GM21381 (cell line): ENCODE results near the gene NOVA2.

ENCODE experiments used
- ATAC-seq: cut with Tn5 transposase; IDR thresholded peaks from one replicate; pipeline ENCODE4 v1.9.1; 2021; ENCODE audit warnings: mild to moderate bottlenecking, moderate library complexity; ENCODE audit not compliant: unreplicated experiment

NOVA2 gene

GRCh38 chr19:45973553-45974338, at the start of gene NOVA2:
TSS of gene NOVA2 (minus strand) at chr19:45973865. CDS start at chr19:45973351, 514 bp downstream.
- no peak for ATAC-seq

GRCh38 chr19:46023311-46023779, 49.7 kb upstream of the NOVA2 start:
- no peak for ATAC-seq

GRCh38 chr19:46022431-46023310, 49.0 kb upstream of the NOVA2 start, which contains the start of gene PGLYRP1:
TSS of gene PGLYRP1 (minus strand) at chr19:46023053. CDS start at chr19:46023021, 32 bp downstream.
- no peak for ATAC-seq

GRCh38 chr19:46022061-46022430, 48.4 kb upstream of the NOVA2 start:
- ATAC-seq, result no peak

- ATAC-seq, result no peak
Measured at GRCh38 chr19:46021531-46022041, 47.9 kb upstream of the NOVA2 start.

- ATAC-seq, result no peak
Measured at GRCh38 chr19:46020819-46021125, 47.1 kb upstream of the NOVA2 start.

- no peak for ATAC-seq
Measured at GRCh38 chr19:46019270-46019669, 45.6 kb upstream of the NOVA2 start.

GRCh38 chr19:46018729-46019251, 45.1 kb upstream of the NOVA2 start:
- ATAC-seq, result no peak

GRCh38 chr19:46017874-46018675, 44.4 kb upstream of the NOVA2 start:
- no peak for ATAC-seq

GRCh38 chr19:46017095-46017429, 43.4 kb upstream of the NOVA2 start:
- ATAC-seq, result no peak

GRCh38 chr19:46016426-46017094, 42.9 kb upstream of the NOVA2 start:
- ATAC-seq, result no peak

GRCh38 chr19:46015687-46016425, 42.2 kb upstream of the NOVA2 start:
- ATAC-seq, result no peak

- no peak for ATAC-seq
Measured at GRCh38 chr19:46014941-46015686, 41.4 kb upstream of the NOVA2 start.

GRCh38 chr19:46014534-46014933, 40.9 kb upstream of the NOVA2 start:
- ATAC-seq, result no peak

GRCh38 chr19:46009530-46010510, 36.2 kb upstream of the NOVA2 start:
- no peak for ATAC-seq

- ATAC-seq, result no peak
Measured at GRCh38 chr19:46006411-46006810, 32.7 kb upstream of the NOVA2 start.

GRCh38 chr19:46002678-46003275, 29.1 kb upstream of the NOVA2 start:
- ATAC-seq, result no peak
